Mucosa of descending colon (tissue), 3 donors: ENCODE data around the gene GPR17. TPM values are rescaled to one million over a fixed set of nuclear protein-coding genes. Genes with fewer than 3 reads are reported as not detected.

ENCODE experiments used
- ATAC-seq: fragments of 200-7000 bp; cut with Tn5 transposase; one replicate; pipeline ENCODE4 v1.9.1; 2020; ENCODE audit warnings: mild to moderate bottlenecking, moderate library complexity
- DNase-seq, 3 donors: peaks; one replicate each; pipeline ENCODE4 v3.0.0-alpha.2; 2020
- H3K36me3 ChIP-seq: fragments of 200-600 bp; one replicate; pipeline ENCODE4 v1.8.0; 2021; ENCODE audit warnings: low read depth, mild to moderate bottlenecking
- H3K4me1 ChIP-seq: fragments of 200-600 bp; one replicate; pipeline ENCODE4 v1.8.0; 2021; ENCODE audit warnings: low read depth, mild to moderate bottlenecking
- H3K4me3 ChIP-seq: fragments of 200-600 bp; one replicate; pipeline ENCODE4 v1.8.0; 2021; ENCODE audit warnings: mild to moderate bottlenecking
- H3K9me3 ChIP-seq: fragments of 200-600 bp; one replicate; pipeline ENCODE4 v1.8.0; 2021; ENCODE audit warnings: mild to moderate bottlenecking
- CTCF ChIP-seq: fragments of 200-600 bp; IDR thresholded peaks from one replicate; pipeline ENCODE4 v1.8.0; 2022; ENCODE audit warnings: antibody characterized with exemption, mild to moderate bottlenecking
- intact Hi-C, 2 donors: fragments of 100-400 bp; cut with DNase I in 1 of 2; cut with micrococcal nuclease in 1 of 2; formaldehyde crosslinking; loops; one replicate each; pipeline versions ENCODE4 v1.11.0 to v1.11.1; 2022; cut with DNase I, micrococcal nuclease
- total RNA-seq, 3 donors: library from RNA; stranded (reverse); fragmentation: NEBNext Ultra II Directional in 2 of 3; extraction: Animal tissue kit (Norgen Biotek cat#: 25700) in 2 of 3; gene quantifications; one replicate each; pipeline versions ENCODE4 v1.2.1 to v1.2.4, GENCODE V29; 2021 to 2023
- donor health status: DM: no; HTN: no; CAD: no; lungs with moderate emphysema.
- donor health status: DM: no; HTN: no; CAD: no.
- donor health status: DM: no; HTN: yes; CAD: no.

The GPR17 gene
- total RNA-seq, 3 donors from 2014 or later = 0.51 TPM; not detected in 2

- no peaks in the 10 kb centered on the region for H3K4me1 ChIP-seq
- H3K36me3 ChIP-seq = no peaks in the 10 kb centered on the region
- DNase-seq (peak in 1 of 3 donors; percentile 6), ATAC-seq (no peak)
- H3K4me3 ChIP-seq = no peak overlapping the region
- no peak for TF ChIP-seq CTCF
- H3K9me3 ChIP-seq = no peaks in the 10 kb centered on the region
- intact Hi-C loops = no loop called here
Measured at GRCh38 chr2:127611076-127611925, 34.7 kb upstream of the GPR17 start.

GRCh38 chr2:127612111-127612822 lies 33.7 kb upstream of the GPR17 start:
- no peaks in the 10 kb centered on the region for H3K4me1 ChIP-seq
- H3K9me3 ChIP-seq = no peaks in the 10 kb centered on the region
- TF ChIP-seq CTCF = no peak
- DNase-seq (no peak), ATAC-seq (no peak)
- H3K36me3 ChIP-seq = no peaks in the 10 kb centered on the region
- no peak overlapping the region for H3K4me3 ChIP-seq
- intact Hi-C loops = no loop called here

GRCh38 chr2:127614246-127614645 lies 31.7 kb upstream of the GPR17 start:
- Histone ChIP-seq H3K4me1 (no peaks in the 10 kb centered on the region), H3K4me3 (no peak overlapping the region), H3K9me3 (no peaks in the 10 kb centered on the region), H3K36me3 (no peaks in the 10 kb centered on the region)
- TF ChIP-seq CTCF = no peak
- no peak for ATAC-seq
- intact Hi-C loops = no loop called here
- no peak for DNase-seq

DNA sequence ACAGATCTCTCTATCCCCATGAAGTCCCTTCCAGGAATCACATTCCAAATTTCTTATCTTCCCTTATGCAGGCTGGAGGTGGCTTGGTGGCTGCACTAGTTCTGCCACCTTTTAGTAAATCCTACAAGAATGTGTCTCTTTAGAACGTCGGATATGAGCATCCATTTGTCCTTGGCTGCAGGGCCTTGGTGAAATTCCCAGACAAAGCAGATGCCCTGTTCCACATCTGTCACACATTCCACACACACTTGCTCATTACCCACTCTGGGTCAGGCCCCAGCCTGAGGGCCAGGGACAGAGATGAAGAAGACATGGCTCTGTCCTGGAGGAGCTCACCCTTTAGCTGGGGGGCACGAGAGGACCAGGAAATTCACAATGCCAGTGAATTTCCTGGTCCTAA lies 31.2 kb upstream of the GPR17 start:
- Histone ChIP-seq H3K4me3 (no peak overlapping the region), H3K9me3 (no peaks in the 10 kb centered on the region), H3K36me3 (no peaks in the 10 kb centered on the region), H3K4me1 (no peaks in the 10 kb centered on the region)
- ATAC-seq (no peak), DNase-seq (no peak)
- TF ChIP-seq CTCF = no peak
- intact Hi-C loops = no loop called here

- no peak for TF ChIP-seq CTCF
- no peaks in the 10 kb centered on the region for H3K36me3 ChIP-seq
- intact Hi-C loops = no loop called here
- no peak for ATAC-seq
- H3K4me3 ChIP-seq = no peak overlapping the region
- no peaks in the 10 kb centered on the region for H3K9me3 ChIP-seq
- no peaks in the 10 kb centered on the region for H3K4me1 ChIP-seq
- DNase-seq = no peak
Measured at GRCh38 chr2:127615511-127616166, 30.3 kb upstream of the GPR17 start.
